Right renal cortex interstitium (tissue), 3 donors: ENCODE measurements around the gene LAMA5. TPM values are rescaled to one million over a fixed set of nuclear protein-coding genes. Genes with fewer than 3 reads are reported as not detected.

Source experiments
- DNase-seq, 3 donors: peaks; one replicate each; pipeline ENCODE4 v3.0.0-alpha.2; 2013; ENCODE audit warnings: low read depth in 3 of 3, low spot score in 2 of 3
- polyA plus RNA-seq, 3 donors: library from polyadenylated mRNA; unstranded; fragments of 120-200 nt; gene quantifications; one replicate each; pipeline ENCODE4 v1.2.1, GENCODE V29; 2013; ENCODE audit not compliant: insufficient read length in 3 of 3

Gene LAMA5
- polyA plus RNA-seq, 3 donors, result 72.5 to 82.7 (median 79.9) TPM

DNA sequence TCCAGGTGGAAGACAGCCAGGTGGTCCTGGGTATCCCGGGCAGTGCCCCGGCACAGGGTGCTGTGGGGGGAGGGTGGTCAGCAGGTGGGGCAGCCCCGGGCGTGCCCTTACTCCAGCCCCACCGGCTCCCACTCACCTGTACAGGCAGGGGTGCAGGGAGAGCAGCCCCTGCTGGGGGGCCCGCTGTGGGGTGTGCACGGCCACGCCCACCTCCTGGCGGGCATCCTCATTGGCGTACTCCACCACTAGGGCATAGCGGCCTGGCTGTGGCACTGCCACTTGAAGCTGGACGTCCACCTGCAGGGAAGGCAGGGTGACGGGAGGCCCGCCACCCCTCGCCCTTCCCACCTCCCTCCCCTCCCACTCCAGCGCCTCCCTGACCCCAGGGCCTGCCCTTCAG, 34.7 kb downstream of the LAMA5 start:
- DNase-seq, result no peak

GRCh38 chr20:62331347-62331746, 35.8 kb downstream of the LAMA5 start:
- DNase-seq, result no peak

- no peak for DNase-seq
Observed at GRCh38 chr20:62330576-62331317, 36.4 kb downstream of the LAMA5 start.

GRCh38 chr20:62329389-62330377, 37.4 kb downstream of the LAMA5 start:
- no peak for DNase-seq

GRCh38 chr20:62328684-62329388, 38.3 kb downstream of the LAMA5 start:
- DNase-seq, result no peak

GRCh38 chr20:62327726-62328495, 39.2 kb downstream of the LAMA5 start:
- no peak for DNase-seq

DNA sequence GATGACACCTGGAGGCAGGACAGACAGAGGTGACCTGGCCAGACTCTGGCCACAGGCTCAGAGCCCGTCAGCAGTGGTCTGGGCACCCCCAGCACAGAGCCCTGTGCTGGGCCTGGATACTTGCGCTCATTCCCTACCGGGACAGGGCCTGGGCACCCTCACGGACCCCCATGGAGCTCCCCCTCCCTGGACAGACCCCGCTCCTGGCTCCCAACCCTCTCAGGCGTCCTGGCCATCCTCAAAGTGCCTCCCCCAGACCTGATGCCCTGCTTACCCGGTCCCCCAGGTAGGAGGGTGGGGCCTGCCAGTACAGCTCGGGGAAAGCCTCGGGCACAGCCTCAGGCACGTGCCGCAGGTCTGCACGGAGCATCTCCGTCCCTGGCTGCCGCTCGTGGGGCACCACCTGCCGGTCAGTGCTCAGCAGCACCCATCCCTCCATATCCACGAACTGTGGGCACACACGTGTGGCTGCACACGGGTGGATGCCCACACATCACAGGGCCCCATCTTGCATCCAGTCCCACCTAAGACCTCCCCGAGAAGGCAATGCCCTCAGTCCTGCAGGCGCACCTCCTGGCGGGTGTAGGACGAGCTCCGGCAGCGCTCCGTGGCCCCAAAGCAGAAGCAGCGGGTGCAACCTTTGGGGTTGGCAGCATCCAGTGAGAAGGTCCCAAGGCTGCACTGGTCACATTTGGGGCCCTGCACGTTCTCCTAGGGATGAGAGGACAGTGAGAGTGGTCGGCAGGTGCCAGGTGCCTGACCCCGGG, 40.0 kb downstream of the LAMA5 start:
- DNase-seq, result no peak

DNA sequence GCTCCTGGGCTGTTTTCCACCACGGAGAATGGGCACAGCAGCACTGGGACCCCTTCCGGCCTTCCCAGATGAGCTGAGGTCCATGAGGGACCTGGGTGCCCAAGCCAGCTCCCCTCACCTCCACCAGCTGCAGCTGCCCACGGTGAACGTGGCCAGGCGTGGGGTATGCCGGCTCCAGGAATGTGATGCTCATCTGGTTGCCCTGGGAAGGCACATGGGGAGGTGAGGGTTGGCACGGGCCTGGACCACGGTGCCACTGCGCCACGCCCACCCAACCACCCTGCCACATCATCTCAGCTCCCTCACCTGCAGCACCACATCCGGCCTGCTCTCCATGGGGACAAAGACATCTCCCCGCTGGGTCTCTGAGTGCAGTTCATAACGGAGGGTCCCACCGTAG, 40.6 kb downstream of the LAMA5 start:
- no peak for DNase-seq

- DNase-seq, result no peak
Observed at GRCh38 chr20:62325172-62325905, 41.8 kb downstream of the LAMA5 start.

DNA sequence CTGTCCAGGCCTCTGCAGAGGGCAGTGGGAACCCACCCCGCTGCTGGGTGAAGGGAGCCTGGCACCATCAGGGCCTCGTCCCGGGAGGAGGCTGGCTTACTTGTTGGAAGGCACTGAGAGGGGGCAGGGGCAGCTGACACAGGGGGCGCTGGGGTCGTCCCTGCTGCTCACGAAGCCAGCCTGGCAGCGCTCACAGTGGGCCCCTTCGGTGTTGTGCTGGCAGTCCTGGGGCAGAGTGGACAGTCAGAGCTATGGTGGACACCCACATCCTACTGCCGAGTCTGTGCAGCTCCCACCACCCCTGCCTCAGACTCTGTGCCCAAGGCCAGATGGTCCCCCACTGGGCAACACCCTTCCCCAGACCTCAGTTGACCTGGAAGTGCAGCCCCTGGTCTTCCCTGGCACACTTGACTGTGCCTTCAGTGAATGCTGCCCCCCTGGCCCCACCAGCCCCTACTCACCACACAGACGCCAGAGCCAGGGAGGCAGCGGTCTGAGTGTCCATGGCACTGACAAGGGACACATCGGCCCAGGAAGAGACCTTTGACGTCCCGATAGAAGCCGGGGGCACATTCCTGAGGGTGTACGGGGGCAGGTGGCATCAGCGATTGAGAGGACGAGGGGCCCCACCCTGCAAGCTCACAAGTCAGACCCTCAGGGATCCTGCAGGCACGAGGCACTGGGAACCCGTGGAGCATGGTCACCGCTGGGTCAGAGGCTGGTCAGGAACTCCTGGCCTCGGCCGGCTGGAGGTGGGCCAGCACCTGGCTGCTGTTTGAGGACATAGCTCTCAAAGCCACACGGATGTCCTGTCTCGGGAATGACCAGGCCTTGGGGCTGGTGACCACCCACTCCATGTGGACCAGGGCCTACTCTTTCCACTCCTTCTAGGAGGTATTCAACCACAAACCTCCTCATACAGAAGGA, 42.9 kb downstream of the LAMA5 start:
- DNase-seq, result no peak

GRCh38 chr20:62323146-62323979, 43.7 kb downstream of the LAMA5 start:
- no peak for DNase-seq

- DNase-seq, result no peak
Observed at GRCh38 chr20:62322492-62323041, 44.5 kb downstream of the LAMA5 start.

- DNase-seq, result no peak
Observed at GRCh38 chr20:62321975-62322374, 45.1 kb downstream of the LAMA5 start.

GRCh38 chr20:62321521-62321948, 45.6 kb downstream of the LAMA5 start:
- no peak for DNase-seq

DNA sequence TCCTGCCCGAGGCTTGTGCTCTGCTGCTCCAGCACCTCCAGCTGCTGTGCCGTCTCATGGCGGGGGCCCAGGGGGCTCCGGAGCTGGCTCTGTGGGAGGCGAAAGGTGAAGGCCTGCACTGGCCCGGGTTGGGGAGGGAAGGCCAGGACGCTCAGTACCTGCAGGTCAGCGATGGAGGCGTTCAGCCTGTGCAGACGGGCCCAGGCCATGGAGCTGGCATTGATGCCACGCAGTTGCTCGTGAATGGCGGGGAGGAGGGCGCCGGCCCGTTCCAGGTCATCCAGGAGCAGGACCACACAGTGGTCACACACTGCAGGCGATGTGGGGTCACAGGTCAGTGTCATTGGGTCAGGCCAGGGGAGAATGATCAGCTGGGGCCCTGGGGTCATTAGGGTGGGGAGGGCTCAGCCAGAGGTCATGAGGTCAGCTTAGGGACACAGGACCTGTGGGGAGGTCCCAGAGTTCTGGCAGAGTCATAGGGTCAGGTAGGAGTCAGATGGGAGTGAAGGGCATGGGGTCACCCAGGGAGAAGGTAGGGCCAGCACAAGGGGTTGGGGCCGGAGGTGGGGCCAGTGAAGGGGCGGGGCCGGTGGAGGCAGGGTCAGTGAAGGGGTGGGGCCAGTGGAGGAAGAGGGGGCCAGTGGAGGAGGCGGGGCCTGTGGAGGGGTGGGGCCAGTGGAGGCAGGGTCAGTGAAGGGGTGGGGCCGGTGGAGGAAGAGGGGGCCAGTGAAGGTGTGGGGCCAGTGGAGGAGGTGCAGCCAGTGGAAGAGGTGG, 46.3 kb downstream of the LAMA5 start:
- DNase-seq, result no peak
